IPS DF 6.9 (cell line): ENCODE measurements around the gene NCF4.

Source experiments
- DNase-seq: peaks from one replicate; pipeline ENCODE4 v3.0.0-alpha.2; 2013; ENCODE audit warnings: low read depth, low spot score
- H3K27ac ChIP-seq: one replicate; pipeline ENCODE4 v1.5.1; 2013; ENCODE audit warnings: low read length, control low read depth
- H3K27me3 ChIP-seq: 2 replicates; pipeline ENCODE4 v1.6.1; 2013; ENCODE audit warnings: mild to moderate bottlenecking, low read length; ENCODE audit not compliant: control insufficient read depth, insufficient read depth
- H3K36me3 ChIP-seq: 2 replicates; pipeline ENCODE4 v1.6.1; 2013; ENCODE audit warnings: low read length; ENCODE audit not compliant: control insufficient read depth, insufficient read depth
- H3K4me1 ChIP-seq: 2 replicates; pipeline ENCODE4 v1.6.1; 2013; ENCODE audit warnings: low read length; ENCODE audit not compliant: control insufficient read depth, insufficient read depth
- H3K4me3 ChIP-seq: 2 replicates; pipeline ENCODE4 v1.5.1; 2013; ENCODE audit warnings: mild to moderate bottlenecking, low read length
- H3K9me3 ChIP-seq: 2 replicates; pipeline ENCODE4 v1.6.1; 2013; ENCODE audit warnings: low read length, inconsistent platforms; ENCODE audit not compliant: control insufficient read depth, insufficient read depth
- WGBS: extraction: QIAGEN DNeasy Blood & Tissue Kit; methylation state at CpG from one replicate; pipeline ENCODE4 v1.1.7; 2013; ENCODE audit warnings: mixed read lengths, missing lambda C conversion rate; ENCODE audit not compliant: insufficient read length, insufficient coverage; 5-methylcytosine and 5-hydroxymethylcytosine counted together

NCF4 gene

DNA sequence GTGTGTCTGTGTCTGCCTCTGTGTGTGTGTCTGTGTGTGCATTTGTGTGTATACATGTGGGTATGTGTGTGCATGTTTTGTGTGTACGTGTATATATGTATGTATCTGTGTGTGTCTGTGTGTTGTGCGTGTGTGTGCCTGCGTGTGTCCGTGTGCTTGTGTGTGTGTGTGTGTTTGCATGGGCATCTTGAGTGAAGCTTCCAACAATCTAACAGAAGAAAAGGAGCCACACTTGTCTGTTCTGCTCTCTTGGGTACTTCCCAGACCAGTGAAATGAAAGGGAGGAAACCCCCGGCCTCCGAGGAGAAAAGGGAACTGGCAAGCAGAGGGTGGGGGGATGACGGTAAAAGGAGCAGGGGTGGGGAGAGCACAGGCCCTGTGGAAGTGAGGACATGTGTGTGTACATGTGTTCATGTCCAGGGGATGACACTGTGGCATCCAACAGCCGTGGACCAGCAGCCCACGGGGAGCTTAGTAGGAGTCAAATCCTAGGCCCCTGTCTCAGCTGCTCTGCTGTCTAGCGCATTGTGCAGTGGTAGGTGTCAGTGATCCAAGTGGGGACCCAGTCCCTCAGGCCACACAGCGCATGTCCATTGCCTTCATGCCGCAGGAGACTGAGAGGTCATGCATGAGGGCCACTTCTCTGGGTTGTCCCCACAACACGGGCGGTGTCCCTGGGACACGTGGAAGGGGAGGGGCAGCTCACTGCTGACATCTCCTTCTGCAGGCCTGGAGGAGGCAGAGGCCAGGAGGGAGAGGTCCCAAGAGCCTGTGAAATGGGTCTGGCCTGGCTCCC is 60.7 kb downstream of the NCF4 start:
- Histone ChIP-seq H3K27ac (no peak overlapping the region), H3K4me1 (0 out of 2 replicates have a peak, but pooled peaks cover 1% of the 10 kb centered on the region), H3K27me3 (no peaks in the 10 kb centered on the region), H3K9me3 (no peaks in the 10 kb centered on the region), H3K4me3 (no peak overlapping the region), H3K36me3 (no peaks in the 10 kb centered on the region)
- no CpG with 5 or more reads among the region's 15 CpGs for WGBS
- no peak for DNase-seq

DNA sequence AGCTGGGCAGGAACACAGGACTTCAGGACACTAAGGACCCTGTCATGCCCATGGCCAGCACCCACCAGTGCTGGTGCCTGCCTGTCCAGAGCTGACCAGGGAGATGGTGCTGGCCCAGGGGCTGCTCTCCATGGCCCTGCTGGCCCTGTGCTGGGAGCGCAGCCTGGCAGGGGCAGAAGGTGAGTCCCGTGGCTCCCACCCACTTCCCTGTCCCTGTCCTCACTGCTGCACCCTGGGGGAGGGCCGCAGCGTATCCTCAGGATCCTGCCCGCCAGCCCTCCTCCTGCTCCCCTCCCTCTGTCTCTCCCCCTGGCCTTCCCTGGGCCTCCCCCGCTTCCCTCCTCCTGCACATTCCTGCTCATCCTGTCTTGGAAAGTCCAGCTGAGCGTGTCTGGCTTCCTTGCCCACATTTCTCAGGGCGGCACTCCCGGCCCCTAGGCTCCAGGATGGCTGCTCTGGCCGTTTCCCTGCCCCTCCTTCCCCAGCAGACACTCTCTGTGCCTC is 61.4 kb downstream of the NCF4 start:
- Histone ChIP-seq H3K4me3 (no peak overlapping the region), H3K27ac (no peak overlapping the region), H3K4me1 (0 out of 2 replicates have a peak, but pooled peaks cover 1% of the 10 kb centered on the region), H3K9me3 (no peaks in the 10 kb centered on the region), H3K36me3 (no peaks in the 10 kb centered on the region), H3K27me3 (no peaks in the 10 kb centered on the region)
- no peak for DNase-seq
- no CpG with 5 or more reads among the region's 10 CpGs for WGBS

- no peaks in the 10 kb centered on the region for H3K9me3 ChIP-seq
- H3K4me1 ChIP-seq: 0 out of 2 replicates have a peak, but pooled peaks cover 1% of the 10 kb centered on the region
- H3K4me3 ChIP-seq: no peak overlapping the region
- no peaks in the 10 kb centered on the region for H3K36me3 ChIP-seq
- no CpG with 5 or more reads among the region's 7 CpGs for WGBS
- no peak overlapping the region for H3K27ac ChIP-seq
- no peaks in the 10 kb centered on the region for H3K27me3 ChIP-seq
- no peak for DNase-seq
Measured at GRCh38 chr22:36922711-36923110, 61.9 kb downstream of the NCF4 start.

DNA sequence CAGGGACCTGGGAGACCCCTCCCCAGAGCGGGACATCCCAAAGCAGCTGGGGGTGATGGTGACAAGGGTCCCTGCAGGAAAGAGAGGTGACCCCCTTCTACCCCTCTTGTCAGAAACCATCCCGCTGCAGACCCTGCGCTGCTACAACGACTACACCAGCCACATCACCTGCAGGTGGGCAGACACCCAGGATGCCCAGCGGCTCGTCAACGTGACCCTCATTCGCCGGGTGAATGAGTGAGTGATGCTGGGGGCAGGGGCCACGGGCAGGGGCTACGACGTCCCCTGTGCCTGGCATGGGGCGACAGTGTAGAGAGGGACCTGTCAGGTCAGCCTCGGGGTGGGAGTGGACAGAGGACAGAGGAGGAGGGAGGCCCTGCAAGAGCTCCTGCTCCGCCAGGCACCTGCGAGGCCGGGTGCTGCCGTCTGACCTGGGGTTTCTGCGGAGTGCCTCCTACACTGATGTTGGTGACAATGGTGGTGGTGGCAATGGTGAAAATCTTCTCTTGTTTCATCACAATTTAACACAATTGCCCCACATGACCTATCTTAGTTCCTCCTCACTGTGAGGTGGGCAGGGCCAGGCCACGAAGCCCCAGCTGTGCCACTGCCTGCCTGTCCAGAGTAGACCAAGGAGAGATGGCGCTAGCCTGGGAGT is 62.5 kb downstream of the NCF4 start:
- Histone ChIP-seq H3K36me3 (no peaks in the 10 kb centered on the region), H3K27ac (no peak overlapping the region), H3K4me3 (no peak overlapping the region), H3K4me1 (0 out of 2 replicates have a peak, but pooled peaks cover 1% of the 10 kb centered on the region), H3K9me3 (no peaks in the 10 kb centered on the region), H3K27me3 (no peaks in the 10 kb centered on the region)
- no peak for DNase-seq
- no CpG with 5 or more reads among the region's 21 CpGs for WGBS

DNA sequence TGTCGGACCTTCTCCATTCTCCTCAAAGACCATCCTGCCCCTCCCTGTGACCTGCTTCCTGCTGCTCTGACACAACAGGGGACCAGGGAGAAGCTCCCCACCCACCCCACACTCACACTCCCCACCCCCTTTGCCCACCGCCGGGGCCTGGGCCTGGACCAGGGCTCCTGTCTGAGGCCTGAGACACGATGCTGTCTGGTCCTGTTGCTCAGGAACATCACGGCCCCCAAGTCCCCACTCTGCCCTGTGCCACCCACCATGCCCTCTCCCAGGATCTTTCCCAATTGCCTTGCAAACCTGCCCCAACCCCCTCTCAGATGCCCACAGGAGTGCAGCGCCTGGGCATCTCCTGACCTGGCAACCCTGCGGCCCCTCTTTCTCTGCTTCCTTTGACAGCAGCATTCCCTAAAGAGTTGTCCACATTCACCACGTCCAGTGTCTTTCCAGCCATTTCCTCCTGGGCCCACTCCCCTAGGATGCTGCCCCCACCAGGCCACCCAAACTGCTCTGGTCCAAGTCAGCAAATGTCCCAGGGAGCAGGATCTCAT is 63.4 kb downstream of the NCF4 start:
- no CpG with 5 or more reads among the region's 8 CpGs for WGBS
- Histone ChIP-seq H3K9me3 (no peaks in the 10 kb centered on the region), H3K4me1 (0 out of 2 replicates have a peak, but pooled peaks cover 1% of the 10 kb centered on the region), H3K36me3 (no peaks in the 10 kb centered on the region), H3K27me3 (no peaks in the 10 kb centered on the region), H3K27ac (no peak overlapping the region), H3K4me3 (no peak overlapping the region)
- DNase-seq: no peak

GRCh38 chr22:36925388-36926290 is 64.8 kb downstream of the NCF4 start:
- Histone ChIP-seq H3K27ac (no peak overlapping the region), H3K4me3 (no peak overlapping the region), H3K36me3 (no peaks in the 10 kb centered on the region), H3K9me3 (no peaks in the 10 kb centered on the region), H3K27me3 (no peaks in the 10 kb centered on the region), H3K4me1 (0 out of 2 replicates have a peak, but pooled peaks cover 1% of the 10 kb centered on the region)
- DNase-seq: no peak
- no CpG with 5 or more reads among the region's 19 CpGs for WGBS

DNA sequence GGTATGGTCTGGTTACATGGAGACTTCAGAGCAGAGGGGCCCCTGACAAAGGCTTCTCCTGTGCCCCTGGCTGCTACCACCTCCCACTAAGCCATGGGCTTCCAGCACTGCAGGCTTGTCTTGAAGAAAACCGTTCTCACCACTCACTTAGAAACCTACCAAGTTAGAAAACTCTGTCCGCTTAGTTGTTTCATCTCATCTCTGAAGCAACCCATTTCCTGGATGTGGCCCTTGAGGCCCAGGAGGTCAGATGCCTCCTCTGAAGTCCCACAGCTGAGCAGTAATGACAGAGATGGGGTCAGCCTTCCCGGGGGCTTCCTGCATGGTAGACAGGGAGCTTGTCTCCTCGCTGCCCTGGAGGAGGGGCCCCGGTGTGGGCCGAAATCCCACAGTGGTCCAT is 65.5 kb downstream of the NCF4 start:
- Histone ChIP-seq H3K27ac (no peak overlapping the region), H3K27me3 (no peaks in the 10 kb centered on the region), H3K9me3 (no peaks in the 10 kb centered on the region), H3K36me3 (no peaks in the 10 kb centered on the region), H3K4me3 (no peak overlapping the region), H3K4me1 (0 out of 2 replicates have a peak, but pooled peaks cover 1% of the 10 kb centered on the region)
- no CpG with 5 or more reads among the region's 6 CpGs for WGBS
- DNase-seq: no peak

- Histone ChIP-seq H3K4me3 (no peak overlapping the region), H3K27me3 (no peaks in the 10 kb centered on the region), H3K9me3 (no peaks in the 10 kb centered on the region), H3K27ac (no peak overlapping the region), H3K36me3 (no peaks in the 10 kb centered on the region), H3K4me1 (0 out of 2 replicates have a peak, but pooled peaks cover 1% of the 10 kb centered on the region)
- no peak for DNase-seq
- WGBS: no CpG with 5 or more reads among the region's 14 CpGs
Measured at GRCh38 chr22:36926721-36927435, 66.1 kb downstream of the NCF4 start.
